H4 (cell line): ENCODE data around the gene RPAP3. TPM values are rescaled to one million over a fixed set of nuclear protein-coding genes. Genes with fewer than 3 reads are reported as not detected.

ENCODE experiments used
- DNase-seq: peaks from one replicate; pipeline ENCODE4 v3.0.0-alpha.2; 2015; ENCODE audit warnings: low spot score
- total RNA-seq: library from RNA; depleted of rRNA; stranded (reverse); fragments of >200 nt; shearing (Covaris generic); gene quantifications from 2 replicates; pipeline ENCODE4 v1.2.3, GENCODE V29; 2014

RPAP3 gene
- total RNA-seq, 1 experiment from 2014 or later = 29.9 TPM

GRCh38 chr12:47718531-47718930 is 12.7 kb upstream of the RPAP3 start:
- no peak for DNase-seq

- peak; percentile 83 for DNase-seq
Observed at GRCh38 chr12:47717443-47718193, 11.8 kb upstream of the RPAP3 start.

GRCh38 chr12:47717046-47717442 is 11.2 kb upstream of the RPAP3 start:
- no peak for DNase-seq

- DNase-seq = no peak
Observed at GRCh38 chr12:47715877-47716548, 10.2 kb upstream of the RPAP3 start.

- peak; percentile 65 for DNase-seq
Observed at GRCh38 chr12:47715393-47715876, 9.6 kb upstream of the RPAP3 start.

GRCh38 chr12:47714826-47715386 is 9.1 kb upstream of the RPAP3 start:
- DNase-seq = no peak

- DNase-seq = no peak
Observed at GRCh38 chr12:47712171-47712570, 6.3 kb upstream of the RPAP3 start.

- DNase-seq = no peak
Observed at GRCh38 chr12:47711448-47711847, 5.6 kb upstream of the RPAP3 start.

- no peak for DNase-seq
Observed at GRCh38 chr12:47710278-47710677, 4.4 kb upstream of the RPAP3 start.

- no peak for DNase-seq
Observed at GRCh38 chr12:47709671-47710070, 3.8 kb upstream of the RPAP3 start.

- no peak for DNase-seq
Observed at GRCh38 chr12:47709237-47709636, 3.4 kb upstream of the RPAP3 start.

- DNase-seq = no peak
Observed at GRCh38 chr12:47707905-47708543, 2.2 kb upstream of the RPAP3 start.

- DNase-seq = no peak
Observed at GRCh38 chr12:47707355-47707754, 1.5 kb upstream of the RPAP3 start.

GRCh38 chr12:47705229-47705565 is 633 bp downstream of the RPAP3 start:
- DNase-seq = no peak

- no peak for DNase-seq
Observed at GRCh38 chr12:47704719-47705118, 1.1 kb downstream of the RPAP3 start.

GRCh38 chr12:47700263-47700662 is 5.6 kb downstream of the RPAP3 start:
- DNase-seq = no peak

- no peak for DNase-seq
Observed at GRCh38 chr12:47698631-47699030, 7.2 kb downstream of the RPAP3 start.

GRCh38 chr12:47698055-47698454 is 7.8 kb downstream of the RPAP3 start:
- DNase-seq = no peak

GRCh38 chr12:47689215-47689614 is 16.6 kb downstream of the RPAP3 start:
- DNase-seq = no peak

GRCh38 chr12:47687636-47688035 is 18.2 kb downstream of the RPAP3 start:
- DNase-seq = no peak

- DNase-seq = peak; percentile 37
Observed at GRCh38 chr12:47686645-47687240, 19.1 kb downstream of the RPAP3 start.

GRCh38 chr12:47679785-47680184 is 26.0 kb downstream of the RPAP3 start:
- no peak for DNase-seq
